ENCODE data around the gene HES5. TPM values are rescaled to one million over a fixed set of nuclear protein-coding genes. Genes with fewer than 3 reads are reported as not detected.

HES5 gene
- polyA plus RNA-seq, 3 donors = not detected

DNA sequence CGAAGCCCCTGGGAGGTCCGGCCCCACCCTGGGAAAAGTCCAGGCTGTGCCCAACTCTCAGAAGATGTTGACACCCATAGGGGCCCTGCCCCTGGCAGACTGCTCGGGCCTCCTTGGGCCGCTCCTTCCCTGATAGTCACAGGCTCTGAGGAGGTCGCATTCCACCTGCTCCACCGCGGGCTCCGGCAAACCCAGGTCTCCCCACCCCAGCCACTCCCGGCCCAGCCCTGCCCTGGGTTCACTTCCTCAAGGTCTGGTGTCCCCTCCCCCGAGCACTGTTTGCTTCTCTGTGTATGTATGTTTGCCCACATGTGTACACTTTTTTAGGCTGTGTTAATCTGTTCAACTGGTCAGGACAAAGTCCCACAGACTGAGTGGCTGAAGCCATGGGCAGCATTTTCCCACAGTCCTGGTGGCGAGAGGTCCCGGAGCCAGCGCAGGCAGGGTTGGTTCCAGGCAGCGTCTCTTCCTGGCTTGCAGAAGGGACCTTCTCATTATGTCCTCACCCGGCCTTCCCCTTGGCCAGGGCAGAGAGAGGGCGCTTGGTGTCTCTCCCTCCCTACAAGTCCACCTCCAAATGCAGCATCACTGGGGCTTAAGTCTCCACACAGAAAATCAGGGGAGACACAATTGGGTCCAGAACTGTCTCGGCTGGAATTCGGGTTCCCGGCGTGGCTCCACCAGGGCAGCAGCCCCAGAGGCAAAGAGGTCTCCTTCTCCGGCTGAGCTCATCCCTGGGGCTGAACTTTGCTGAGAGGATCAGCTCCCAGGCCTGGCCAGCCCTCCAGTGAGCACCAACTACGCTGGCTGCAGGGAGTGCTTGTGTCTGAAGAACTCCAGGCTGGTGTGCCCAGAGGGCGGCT is 46.0 kb upstream of the HES5 start:
- Mint-ChIP-seq H3K36me3 (peaks cover 5% of the 10 kb centered on the region in 2 donors), H3K4me3 (peak overlapping the region; percentile 39 to 80), H3K4me1 (peaks cover 39% of the 10 kb centered on the region), H3K27me3 (ENCODE audit: low read depth in 3 of 3) (peaks cover 1 to 14% (median 6%) of the 10 kb centered on the region in 3 donors), H3K27ac (peak overlapping the region; percentile 90 to 97 (median 92)), H3K9me3 (peaks cover 7 to 16% (median 13%) of the 10 kb centered on the region in 7 donors)
- DNase-seq = peak in 1 of 3 donors; percentile 60
- peak overlapping the region in 1 of 3 experiments; percentile 42 for H3K4me3 ChIP-seq (replicated peaks in 1 of 3; ENCODE audit: low read depth in 2 of 3, low read length in 3 of 3)
- no peaks in the 10 kb centered on the region for H4K20me1 ChIP-seq (ENCODE audit: insufficient read depth, low read length)
- H3K4me1 ChIP-seq (ENCODE audit: control insufficient read depth in 1 of 2, insufficient read depth in 2 of 2, low read length in 2 of 2) = peaks cover 40 to 41% of the 10 kb centered on the region in 2 donors
- no peaks in the 10 kb centered on the region for H3K36me3 ChIP-seq (replicated peaks in 1 of 2; ENCODE audit: control insufficient read depth in 1 of 2, insufficient read depth in 2 of 2, low read length in 2 of 2)
- intact Hi-C loops (cut with micrococcal nuclease) = no loop called here
- H3K27me3 ChIP-seq (ENCODE audit: control insufficient read depth in 2 of 2, insufficient read depth in 2 of 2, low read length in 2 of 2) = no peaks in the 10 kb centered on the region
- H3K9me3 ChIP-seq (replicated peaks in 1 of 2; ENCODE audit: control insufficient read depth in 1 of 2, insufficient read depth in 1 of 2, low read length in 2 of 2) = peaks cover 10 to 14% of the 10 kb centered on the region in 2 donors
- TF ChIP-seq, protein P1, sequence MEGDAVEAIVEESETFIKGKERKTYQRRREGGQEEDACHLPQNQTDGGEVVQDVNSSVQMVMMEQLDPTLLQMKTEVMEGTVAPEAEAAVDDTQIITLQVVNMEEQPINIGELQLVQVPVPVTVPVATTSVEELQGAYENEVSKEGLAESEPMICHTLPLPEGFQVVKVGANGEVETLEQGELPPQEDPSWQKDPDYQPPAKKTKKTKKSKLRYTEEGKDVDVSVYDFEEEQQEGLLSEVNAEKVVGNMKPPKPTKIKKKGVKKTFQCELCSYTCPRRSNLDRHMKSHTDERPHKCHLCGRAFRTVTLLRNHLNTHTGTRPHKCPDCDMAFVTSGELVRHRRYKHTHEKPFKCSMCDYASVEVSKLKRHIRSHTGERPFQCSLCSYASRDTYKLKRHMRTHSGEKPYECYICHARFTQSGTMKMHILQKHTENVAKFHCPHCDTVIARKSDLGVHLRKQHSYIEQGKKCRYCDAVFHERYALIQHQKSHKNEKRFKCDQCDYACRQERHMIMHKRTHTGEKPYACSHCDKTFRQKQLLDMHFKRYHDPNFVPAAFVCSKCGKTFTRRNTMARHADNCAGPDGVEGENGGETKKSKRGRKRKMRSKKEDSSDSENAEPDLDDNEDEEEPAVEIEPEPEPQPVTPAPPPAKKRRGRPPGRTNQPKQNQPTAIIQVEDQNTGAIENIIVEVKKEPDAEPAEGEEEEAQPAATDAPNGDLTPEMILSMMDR (IDR thresholded peaks at IDR 0.05) = no peak
- WGBS (ENCODE audit: insufficient coverage) = 85% methylated on average over 14 of the region's 23 CpGs
- H3K79me2 ChIP-seq (ENCODE audit: insufficient read depth, low read length) = no peaks in the 10 kb centered on the region
- peak overlapping the region; percentile 52 for H3K4me2 ChIP-seq (replicated peaks; ENCODE audit: extremely low read depth, low read length, poor library complexity, severe bottlenecking)
- peak overlapping the region; percentile 62 for H2AFZ ChIP-seq (ENCODE audit: insufficient read depth, low read depth, low read length, poor library complexity, severe bottlenecking)
- peak overlapping the region; percentile 86 to 96 for H3K27ac ChIP-seq (ENCODE audit: low read depth in 1 of 2, low read length in 2 of 2)
- peak overlapping the region; percentile 51 for H3K9ac ChIP-seq (ENCODE audit: insufficient read depth, low read length, poor library complexity, severe bottlenecking)

DNA sequence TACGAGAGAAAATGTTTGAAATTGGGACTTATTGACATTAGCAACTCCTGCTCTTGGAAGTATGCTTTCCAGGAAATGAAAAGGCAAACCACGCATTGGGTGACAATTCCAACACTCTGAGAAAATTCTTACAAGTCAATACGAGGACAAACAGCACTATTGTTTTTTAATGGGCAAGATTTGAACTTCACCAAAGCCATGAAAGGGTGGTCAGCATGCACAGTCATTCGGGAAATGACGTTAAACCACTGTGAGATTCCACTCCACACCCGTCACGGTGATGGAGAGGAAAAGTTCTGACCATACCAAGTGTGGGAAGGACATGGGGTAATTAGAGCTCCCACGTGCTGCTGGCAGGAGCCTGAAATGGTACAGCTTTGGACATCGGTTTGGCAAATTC is 44.3 kb upstream of the HES5 start:
- WGBS (ENCODE audit: insufficient coverage) = 96% methylated on average over 2 of the region's 9 CpGs
- Histone ChIP-seq H3K27me3 (ENCODE audit: control insufficient read depth in 2 of 2, insufficient read depth in 2 of 2, low read length in 2 of 2) (no peaks in the 10 kb centered on the region), H3K9me3 (replicated peaks in 1 of 2; ENCODE audit: control insufficient read depth in 1 of 2, insufficient read depth in 1 of 2, low read length in 2 of 2) (peaks cover 10 to 14% of the 10 kb centered on the region in 2 donors), H3K9ac (ENCODE audit: insufficient read depth, low read length, poor library complexity, severe bottlenecking) (no peak overlapping the region), H4K20me1 (ENCODE audit: insufficient read depth, low read length) (no peaks in the 10 kb centered on the region), H3K36me3 (replicated peaks in 1 of 2; ENCODE audit: control insufficient read depth in 1 of 2, insufficient read depth in 2 of 2, low read length in 2 of 2) (no peaks in the 10 kb centered on the region), H3K79me2 (ENCODE audit: insufficient read depth, low read length) (no peaks in the 10 kb centered on the region), H3K27ac (ENCODE audit: low read depth in 1 of 2, low read length in 2 of 2) (no peak overlapping the region), H3K4me1 (ENCODE audit: control insufficient read depth in 1 of 2, insufficient read depth in 2 of 2, low read length in 2 of 2) (peaks cover 39 to 44% of the 10 kb centered on the region in 2 donors), H2AFZ (ENCODE audit: insufficient read depth, low read depth, low read length, poor library complexity, severe bottlenecking) (no peak overlapping the region), H3K4me2 (replicated peaks; ENCODE audit: extremely low read depth, low read length, poor library complexity, severe bottlenecking) (no peak overlapping the region), H3K4me3 (replicated peaks in 1 of 3; ENCODE audit: low read depth in 2 of 3, low read length in 3 of 3) (no peak overlapping the region)
- H3K27ac Mint-ChIP-seq = peak overlapping the region in 1 of 7 donors; percentile 50
- DNase-seq = peak in 1 of 3 donors; percentile 24
- peaks cover 7 to 16% (median 13%) of the 10 kb centered on the region in 7 donors for H3K9me3 Mint-ChIP-seq
- H3K36me3 Mint-ChIP-seq = peaks cover 5% of the 10 kb centered on the region in 2 donors
- H3K27me3 Mint-ChIP-seq (ENCODE audit: low read depth in 3 of 3) = peaks cover 0 to 15% (median 6%) of the 10 kb centered on the region in 3 donors
- H3K4me1 Mint-ChIP-seq = peaks cover 42% of the 10 kb centered on the region
- intact Hi-C loops (cut with micrococcal nuclease) = no loop called here
- TF ChIP-seq, protein P1 (IDR thresholded peaks at IDR 0.05) = no peak
- H3K4me3 Mint-ChIP-seq = peak overlapping the region in 1 of 2 donors; percentile 26
